Measurements from ENCODE around the gene TECTB.

The TECTB gene

DNA sequence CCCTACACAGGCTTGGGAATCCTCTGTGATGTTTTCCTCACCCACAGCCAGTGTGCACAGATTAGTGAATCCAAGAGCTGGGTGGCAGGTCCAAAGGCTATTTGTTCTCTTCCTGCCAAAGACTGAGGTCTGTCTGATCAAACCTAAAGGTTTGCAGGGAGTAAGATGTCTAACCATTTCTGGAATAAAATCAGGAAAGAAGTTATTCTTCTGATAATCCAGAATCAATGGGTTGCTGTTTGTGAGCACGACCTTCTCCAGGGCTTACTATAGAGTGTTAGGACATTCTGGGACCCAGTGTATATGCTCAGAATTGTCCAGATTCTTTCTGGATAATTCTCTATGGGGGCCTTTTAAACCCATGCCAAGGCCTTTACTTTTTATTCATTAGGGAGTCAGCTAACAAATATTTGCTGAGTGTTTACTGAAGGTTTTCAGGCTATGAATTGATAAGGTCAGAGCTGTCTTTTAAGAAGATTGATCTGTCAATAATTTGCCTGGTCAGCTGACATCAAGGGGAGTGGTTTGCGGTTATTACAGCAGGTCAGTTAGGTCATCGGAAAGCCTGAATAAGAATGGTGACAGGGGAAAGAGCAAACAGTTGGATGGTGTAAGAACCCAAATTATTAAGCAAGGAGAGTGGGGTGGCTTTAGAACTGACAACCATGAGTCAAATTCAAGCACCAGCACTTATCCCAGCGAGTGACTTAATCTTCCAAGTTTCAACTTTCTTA lies 7.5 kb upstream of the TECTB start:
- DNase-seq: no peak

GRCh38 chr10:112278871-112279270 lies 4.3 kb upstream of the TECTB start:
- DNase-seq: no peak

- no peak for DNase-seq
Measured at GRCh38 chr10:112279433-112279832, 3.8 kb upstream of the TECTB start.

- no peak for DNase-seq
Measured at GRCh38 chr10:112280205-112280921, 2.8 kb upstream of the TECTB start.

GRCh38 chr10:112282086-112282485 lies 1.1 kb upstream of the TECTB start:
- DNase-seq: no peak

- no peak for DNase-seq
Measured at GRCh38 chr10:112286837-112287818, 3.9 kb downstream of the TECTB start.

- DNase-seq: no peak
Measured at GRCh38 chr10:112287844-112288243, 4.6 kb downstream of the TECTB start.

GRCh38 chr10:112288486-112288885 lies 5.3 kb downstream of the TECTB start:
- no peak for DNase-seq

- DNase-seq: no peak
Measured at GRCh38 chr10:112289373-112290053, 6.3 kb downstream of the TECTB start.

- no peak for DNase-seq
Measured at GRCh38 chr10:112290054-112290373, 6.8 kb downstream of the TECTB start.

- DNase-seq: no peak
Measured at GRCh38 chr10:112294169-112294568, 11.0 kb downstream of the TECTB start.

GRCh38 chr10:112295853-112296830 lies 12.9 kb downstream of the TECTB start:
- DNase-seq: no peak

- no peak for DNase-seq
Measured at GRCh38 chr10:112296908-112297331, 13.7 kb downstream of the TECTB start.

GRCh38 chr10:112298581-112298980 lies 15.4 kb downstream of the TECTB start:
- no peak for DNase-seq

GRCh38 chr10:112299456-112299855 lies 16.3 kb downstream of the TECTB start:
- DNase-seq: no peak

GRCh38 chr10:112302335-112302734 lies 19.1 kb downstream of the TECTB start:
- no peak for DNase-seq

DNA sequence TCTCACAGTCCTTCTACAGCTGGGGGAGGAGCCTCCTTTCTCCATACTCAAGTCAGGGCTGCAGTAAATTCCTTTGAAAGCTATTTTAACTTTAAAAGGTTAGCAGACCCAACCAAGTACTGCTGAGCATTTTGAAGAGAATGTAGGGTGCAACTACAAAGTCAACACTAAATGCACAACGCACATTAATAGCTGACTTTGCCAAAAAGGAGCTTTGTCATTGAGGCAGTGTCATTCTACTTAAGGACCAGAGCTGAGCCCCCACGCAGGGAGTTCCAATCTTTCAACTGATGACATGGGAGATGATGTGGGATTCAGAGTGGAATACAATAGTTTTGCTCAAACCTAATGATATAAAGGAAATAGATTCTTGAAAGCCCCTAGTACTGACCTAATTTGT lies 20.3 kb downstream of the TECTB start:
- DNase-seq: no peak

- no peak for DNase-seq
Measured at GRCh38 chr10:112304267-112304859, 21.2 kb downstream of the TECTB start.

DNA sequence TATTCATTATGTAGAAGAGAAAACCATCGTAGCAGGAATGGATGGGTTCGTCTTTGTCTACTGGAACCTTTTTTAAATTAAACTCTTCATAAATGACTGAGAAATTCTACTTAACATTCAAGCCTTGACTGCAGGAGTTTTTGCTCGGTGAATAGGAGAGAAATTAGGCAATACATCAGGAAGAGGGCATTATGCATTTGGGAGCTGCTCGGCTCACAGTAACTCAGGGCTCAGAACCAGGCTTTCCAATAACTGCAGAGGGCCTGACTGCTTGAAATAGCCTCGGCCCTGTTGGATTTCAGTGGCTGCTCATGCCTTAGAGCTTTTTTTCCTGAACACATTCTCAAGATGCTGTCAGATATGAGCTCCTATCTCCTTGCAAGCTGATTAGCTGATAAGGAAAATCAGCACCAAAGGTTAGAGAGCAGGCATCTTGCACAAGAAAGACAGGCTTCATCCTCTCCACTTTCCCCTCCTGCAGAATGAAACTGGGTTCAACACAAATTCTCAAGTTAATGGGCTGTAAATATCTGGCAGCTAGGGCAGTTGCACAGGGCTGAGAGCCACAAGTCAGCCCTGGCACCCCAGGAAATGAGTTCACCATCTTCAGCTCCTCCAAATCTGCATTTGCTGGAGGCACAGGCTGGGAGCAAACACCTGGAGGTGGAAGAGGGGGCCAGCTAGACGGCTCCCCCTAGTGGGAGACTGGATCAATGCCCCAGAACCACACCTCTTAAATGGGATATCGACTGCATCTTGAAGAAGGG lies 24.3 kb downstream of the TECTB start:
- DNase-seq: no peak

- no peak for DNase-seq
Measured at GRCh38 chr10:112308125-112308502, 24.9 kb downstream of the TECTB start.

Data from cortex of kidney (tissue), 1 donor.